Panc1 (cell line): ENCODE results near the gene SV2B. TPM values are rescaled to one million over a fixed set of nuclear protein-coding genes. Genes with fewer than 3 reads are reported as not detected.

Experiments used
- ATAC-seq: fragments of 200-7000 bp; cut with Tn5 transposase; 2 replicates; pipeline ENCODE4 v1.9.1; 2020; ENCODE audit warnings: mild to moderate bottlenecking, moderate library complexity
- BruUV-seq: library from RNA; stranded (reverse); fragments of 400-500 nt; replicated peaks from 2 replicates; lab custom pipeline; 2021; lab: Mats Ljungman, UMichigan
- CTCF ChIA-PET: fragments of 300-600 bp; sonication (Branson Sonifier 250); formaldehyde crosslinking; loops from one replicate; lab custom pipeline; 2022; ENCODE audit warnings: antibody characterized with exemption; lab: Charles Lee
- POLR2A ChIA-PET: fragments of 300-600 bp; sonication (Branson Sonifier 250); formaldehyde crosslinking; loops from one replicate; lab custom pipeline; 2022; ENCODE audit warnings: antibody characterized with exemption; lab: Charles Lee
- DNase-seq: peaks from one replicate; pipeline ENCODE4 v3.0.0-alpha.2; 2010; ENCODE audit warnings: low read depth, low spot score
- H3K27ac ChIP-seq: 2 replicates; pipeline ENCODE4 v1.5.1; 2011; ENCODE audit warnings: mild to moderate bottlenecking, low read length, inconsistent platforms
- H3K27me3 ChIP-seq: fragments of 200-500 bp; sonication (Bioruptor generic); 2 replicates; pipeline ENCODE4 v1.6.0; 2014; ENCODE audit warnings: low read length, inconsistent platforms; ENCODE audit not compliant: control insufficient read depth, insufficient read depth
- H3K36me3 ChIP-seq: fragments of 200-500 bp; sonication (Bioruptor generic); 2 replicates; pipeline ENCODE4 v1.5.1; 2014; ENCODE audit warnings: inconsistent platforms, mild to moderate bottlenecking, low read length, moderate library complexity; ENCODE audit not compliant: control insufficient read depth, insufficient read depth
- H3K4me1 ChIP-seq: 2 replicates; pipeline ENCODE4 v1.5.1; 2011; ENCODE audit warnings: inconsistent platforms, mild to moderate bottlenecking, low read length, moderate library complexity; ENCODE audit not compliant: control insufficient read depth, insufficient read depth
- H3K4me3 ChIP-seq, 2 experiments: 2 replicates each; pipeline ENCODE4 v1.5.1; 2011 to 2012; ENCODE audit warnings: low read depth in 2 of 2, low read length in 2 of 2, mild to moderate bottlenecking in 2 of 2, inconsistent platforms in 1 of 2, moderate library complexity in 1 of 2
- H3K9me3 ChIP-seq: fragments of 200-500 bp; sonication (Bioruptor generic); 2 replicates; pipeline ENCODE4 v1.5.1; 2014; ENCODE audit warnings: low read depth, mild to moderate bottlenecking, inconsistent platforms, low read length, moderate library complexity; ENCODE audit not compliant: control insufficient read depth, insufficient read depth
- POLR2AphosphoS5 ChIP-seq: IDR thresholded peaks from 2 replicates; pipeline ENCODE4 v1.6.1; 2012; ENCODE audit warnings: mild to moderate bottlenecking, low read depth, low read length, moderate library complexity
- SIN3A ChIP-seq: IDR thresholded peaks from 2 replicates; pipeline ENCODE4 v1.6.1; 2012; ENCODE audit warnings: low read depth, mild to moderate bottlenecking, low read length, moderate library complexity, borderline replicate concordance; ENCODE audit not compliant: insufficient read depth
- TCF7L2 ChIP-seq: IDR thresholded peaks from 2 replicates; pipeline ENCODE4 v1.6.1; 2011; ENCODE audit warnings: mild to moderate bottlenecking, low read depth, low read length, inconsistent platforms
- in situ Hi-C: cut with HindIII; loops from 2 replicates; pipeline ENCODE4 v1.10.0; 2016; ENCODE audit warnings: low sequenced_read_pairs, low pct_unique_long_range_greater_than_20kb
- intact Hi-C: fragments of 100-400 bp; cut with micrococcal nuclease; formaldehyde crosslinking; loops from one replicate; pipeline ENCODE4 v1.10.0; 2022; ENCODE audit not compliant: unreplicated experiment
- total RNA-seq: library from RNA; stranded (reverse); gene quantifications from one replicate; pipeline ENCODE4 v1.2.1, GENCODE V29; 2021; ENCODE audit not compliant: unreplicated experiment
- TF ChIP-seq, protein P1 (sequence below), 2 experiments: IDR thresholded peaks; 2 replicates each; pipeline ENCODE4 v1.6.1; 2011 to 2012; ENCODE audit warnings: low read depth in 2 of 2, control low read depth in 1 of 2, low read length in 1 of 2, mild to moderate bottlenecking in 1 of 2, moderate library complexity in 1 of 2; ENCODE audit not compliant: insufficient read depth in 1 of 2
- TF ChIP-seq, protein P2 (sequence below): fragments of 450-650 bp; IDR thresholded peaks from 2 replicates; pipeline ENCODE4 v1.5.1; 2017; ENCODE audit warnings: mild to moderate bottlenecking

The SV2B gene
- total RNA-seq, 1 experiment from 2014 or later, result not detected

- ATAC-seq (no peak), DNase-seq (no peak)
- ChIA-PET CTCF (no interaction called here), POLR2A (no interaction called here)
- intact Hi-C loops (no loop called here), in situ Hi-C loops (no loop called here)
- TF ChIP-seq SIN3A (no peak), TCF7L2 (no peak), POLR2AphosphoS5 (no peak)
- TF ChIP-seq, protein P1, sequence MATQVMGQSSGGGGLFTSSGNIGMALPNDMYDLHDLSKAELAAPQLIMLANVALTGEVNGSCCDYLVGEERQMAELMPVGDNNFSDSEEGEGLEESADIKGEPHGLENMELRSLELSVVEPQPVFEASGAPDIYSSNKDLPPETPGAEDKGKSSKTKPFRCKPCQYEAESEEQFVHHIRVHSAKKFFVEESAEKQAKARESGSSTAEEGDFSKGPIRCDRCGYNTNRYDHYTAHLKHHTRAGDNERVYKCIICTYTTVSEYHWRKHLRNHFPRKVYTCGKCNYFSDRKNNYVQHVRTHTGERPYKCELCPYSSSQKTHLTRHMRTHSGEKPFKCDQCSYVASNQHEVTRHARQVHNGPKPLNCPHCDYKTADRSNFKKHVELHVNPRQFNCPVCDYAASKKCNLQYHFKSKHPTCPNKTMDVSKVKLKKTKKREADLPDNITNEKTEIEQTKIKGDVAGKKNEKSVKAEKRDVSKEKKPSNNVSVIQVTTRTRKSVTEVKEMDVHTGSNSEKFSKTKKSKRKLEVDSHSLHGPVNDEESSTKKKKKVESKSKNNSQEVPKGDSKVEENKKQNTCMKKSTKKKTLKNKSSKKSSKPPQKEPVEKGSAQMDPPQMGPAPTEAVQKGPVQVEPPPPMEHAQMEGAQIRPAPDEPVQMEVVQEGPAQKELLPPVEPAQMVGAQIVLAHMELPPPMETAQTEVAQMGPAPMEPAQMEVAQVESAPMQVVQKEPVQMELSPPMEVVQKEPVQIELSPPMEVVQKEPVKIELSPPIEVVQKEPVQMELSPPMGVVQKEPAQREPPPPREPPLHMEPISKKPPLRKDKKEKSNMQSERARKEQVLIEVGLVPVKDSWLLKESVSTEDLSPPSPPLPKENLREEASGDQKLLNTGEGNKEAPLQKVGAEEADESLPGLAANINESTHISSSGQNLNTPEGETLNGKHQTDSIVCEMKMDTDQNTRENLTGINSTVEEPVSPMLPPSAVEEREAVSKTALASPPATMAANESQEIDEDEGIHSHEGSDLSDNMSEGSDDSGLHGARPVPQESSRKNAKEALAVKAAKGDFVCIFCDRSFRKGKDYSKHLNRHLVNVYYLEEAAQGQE (IDR thresholded peaks at IDR 0.05; ENCODE audit: insufficient read depth in 1 of 2, low read depth in 2 of 2, low read length in 1 of 2), result no peak
- TF ChIP-seq, protein P2, sequence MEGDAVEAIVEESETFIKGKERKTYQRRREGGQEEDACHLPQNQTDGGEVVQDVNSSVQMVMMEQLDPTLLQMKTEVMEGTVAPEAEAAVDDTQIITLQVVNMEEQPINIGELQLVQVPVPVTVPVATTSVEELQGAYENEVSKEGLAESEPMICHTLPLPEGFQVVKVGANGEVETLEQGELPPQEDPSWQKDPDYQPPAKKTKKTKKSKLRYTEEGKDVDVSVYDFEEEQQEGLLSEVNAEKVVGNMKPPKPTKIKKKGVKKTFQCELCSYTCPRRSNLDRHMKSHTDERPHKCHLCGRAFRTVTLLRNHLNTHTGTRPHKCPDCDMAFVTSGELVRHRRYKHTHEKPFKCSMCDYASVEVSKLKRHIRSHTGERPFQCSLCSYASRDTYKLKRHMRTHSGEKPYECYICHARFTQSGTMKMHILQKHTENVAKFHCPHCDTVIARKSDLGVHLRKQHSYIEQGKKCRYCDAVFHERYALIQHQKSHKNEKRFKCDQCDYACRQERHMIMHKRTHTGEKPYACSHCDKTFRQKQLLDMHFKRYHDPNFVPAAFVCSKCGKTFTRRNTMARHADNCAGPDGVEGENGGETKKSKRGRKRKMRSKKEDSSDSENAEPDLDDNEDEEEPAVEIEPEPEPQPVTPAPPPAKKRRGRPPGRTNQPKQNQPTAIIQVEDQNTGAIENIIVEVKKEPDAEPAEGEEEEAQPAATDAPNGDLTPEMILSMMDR, result no peak
- Histone ChIP-seq H3K36me3 (no peaks in the 10 kb centered on the region), H3K27me3 (peaks cover 7% of the 10 kb centered on the region), H3K27ac (no peak overlapping the region), H3K9me3 (no peaks in the 10 kb centered on the region), H3K4me1 (no peaks in the 10 kb centered on the region), H3K4me3 (no peak overlapping the region)
- BruUV-seq, result no TSS peak
Measured at GRCh38 chr15:91150502-91151160, 50.6 kb downstream of the SV2B start.

DNA sequence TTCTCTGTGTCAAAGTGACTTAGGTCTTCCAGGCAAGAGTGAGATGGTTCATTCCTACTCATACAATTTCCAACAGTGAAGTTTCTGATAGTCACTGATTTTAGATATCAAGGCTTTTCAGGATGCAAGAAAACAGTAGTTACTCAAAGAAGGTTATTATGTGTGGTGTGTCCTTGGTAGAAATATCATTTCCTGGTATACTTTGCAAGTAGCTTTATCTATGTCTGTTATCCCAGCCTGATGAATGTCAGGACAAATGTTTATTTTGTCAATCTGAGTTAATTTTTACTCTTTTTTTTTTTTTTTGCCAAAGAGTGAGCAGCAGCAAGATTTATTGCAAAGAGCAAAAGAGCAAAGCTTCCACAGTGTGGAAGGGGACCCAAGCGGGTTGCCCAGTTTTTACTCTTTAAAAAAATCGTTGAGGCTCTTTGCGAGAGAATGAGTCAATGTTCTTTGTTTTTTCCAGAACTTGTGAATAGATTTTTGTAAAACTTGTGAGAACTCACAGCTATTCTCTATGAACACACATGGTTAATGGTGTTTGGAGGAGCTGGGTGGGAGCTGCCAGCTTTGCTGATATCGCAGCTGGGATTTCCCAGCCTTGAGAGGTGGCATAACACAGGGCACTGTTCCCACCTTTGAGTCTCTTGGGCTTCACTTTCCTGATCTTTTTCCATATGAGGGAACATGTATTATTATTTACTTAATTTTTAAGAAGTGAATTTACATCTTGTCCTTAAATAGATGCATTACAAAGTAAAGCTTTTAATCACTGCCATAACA is 51.9 kb downstream of the SV2B start:
- ATAC-seq (no peak), DNase-seq (no peak)
- Histone ChIP-seq H3K27ac (no peak overlapping the region), H3K4me3 (no peak overlapping the region), H3K9me3 (no peaks in the 10 kb centered on the region), H3K36me3 (no peaks in the 10 kb centered on the region), H3K27me3 (peaks cover 7% of the 10 kb centered on the region), H3K4me1 (no peaks in the 10 kb centered on the region)
- intact Hi-C loops, result no loop called here
- no peak for TF ChIP-seq TCF7L2
- no peak for TF ChIP-seq SIN3A
- TF ChIP-seq, protein P2, result no peak
- TF ChIP-seq, protein P1 (IDR thresholded peaks at IDR 0.05; ENCODE audit: insufficient read depth in 1 of 2, low read depth in 2 of 2, low read length in 1 of 2), result no peak
- no peak for TF ChIP-seq POLR2AphosphoS5
- CTCF ChIA-PET, result no interaction called here
- POLR2A ChIA-PET, result no interaction called here
- in situ Hi-C loops, result no loop called here
- no TSS peak for BruUV-seq
